H1 (cell line): ENCODE data around the gene PAX8. TPM values are rescaled to one million over a fixed set of nuclear protein-coding genes. Genes with fewer than 3 reads are reported as not detected.

Source experiments
- CTCF ChIA-PET: fragments of 300-600 bp; sonication (Branson Sonifier 250); formaldehyde crosslinking; loops from one replicate; lab custom pipeline; 2021; ENCODE audit not compliant: partially characterized antibody; lab: Charles Lee
- POLR2A ChIA-PET: fragments of 300-600 bp; sonication (Branson Sonifier 250); formaldehyde crosslinking; loops from one replicate; lab custom pipeline; 2021; ENCODE audit warnings: inconsistent platforms; ENCODE audit not compliant: partially characterized antibody; lab: Charles Lee
- DNase-seq, 2 experiments: peaks; one replicate each; pipeline versions ENCODE4 v3.0.0 to v3.0.0-alpha.2; 2010 to 2022; ENCODE audit warnings: low spot score in 2 of 2, low read depth in 1 of 2, mixed read lengths in 1 of 2
- FAIRE-seq: peaks from 2 replicates; lab custom pipeline; 2011; peaks lifted over from hg19 to GRCh38; lab: Jason Lieb, UNC
- H2AFZ ChIP-seq: 2 replicates; pipeline ENCODE4 v1.8.1; 2012; ENCODE audit warnings: low read length, inconsistent platforms
- H2AK5ac ChIP-seq: 2 replicates; pipeline ENCODE4 v1.6.1; 2013; ENCODE audit warnings: low read depth, low read length
- H2BK120ac ChIP-seq: replicated peaks from 2 replicates; pipeline ENCODE3; 2013; ENCODE audit warnings: low read depth, low read length, inconsistent platforms
- H2BK12ac ChIP-seq: 2 replicates; pipeline ENCODE4 v1.6.1; 2013; ENCODE audit warnings: low read depth, low read length
- H2BK15ac ChIP-seq: 2 replicates; pipeline ENCODE4 v1.6.1; 2013; ENCODE audit warnings: low read length
- H2BK20ac ChIP-seq: 2 replicates; pipeline ENCODE4 v1.6.1; 2013; ENCODE audit warnings: low read length
- H2BK5ac ChIP-seq: 2 replicates; pipeline ENCODE4 v1.6.1; 2013; ENCODE audit warnings: low read depth, low read length
- H3K14ac ChIP-seq: 2 replicates; pipeline ENCODE4 v1.6.1; 2013; ENCODE audit warnings: inconsistent platforms; ENCODE audit not compliant: insufficient read length
- H3K18ac ChIP-seq: 2 replicates; pipeline ENCODE4 v1.6.1; 2013; ENCODE audit warnings: low read length; ENCODE audit errors: extremely low read depth
- H3K23ac ChIP-seq: 2 replicates; pipeline ENCODE4 v1.6.1; 2013; ENCODE audit warnings: inconsistent platforms; ENCODE audit not compliant: insufficient read length
- H3K23me2 ChIP-seq: 2 replicates; pipeline ENCODE4 v1.6.1; 2013; ENCODE audit warnings: low read depth, low read length
- H3K27ac ChIP-seq: 2 replicates; pipeline ENCODE4 v1.6.1; 2011; ENCODE audit warnings: low read depth, low read length, inconsistent platforms
- H3K27me3 ChIP-seq, 4 experiments: replicated peaks in 1 of 4; 1 replicate in 1 of 4; 2 replicates in 3 of 4; pipeline versions ENCODE4 v1.6.1 to v1.8.1; 2011 to 2013; ENCODE audit warnings: low read length in 3 of 4, mild to moderate bottlenecking in 3 of 4, inconsistent platforms in 2 of 4, mixed read lengths in 2 of 4, moderate library complexity in 1 of 4; ENCODE audit not compliant: control insufficient read depth in 3 of 4, insufficient read depth in 3 of 4; ENCODE audit errors: extremely low read depth in 1 of 4
- H3K36me3 ChIP-seq, 4 experiments: 2 replicates each; pipeline versions ENCODE4 v1.6.1 to v1.8.1; 2011 to 2013; ENCODE audit warnings: mild to moderate bottlenecking in 4 of 4, low read length in 3 of 4, moderate library complexity in 2 of 4, control low read depth in 1 of 4, inconsistent platforms in 1 of 4; ENCODE audit not compliant: insufficient read depth in 4 of 4, control insufficient read depth in 2 of 4
- H3K4ac ChIP-seq: replicated peaks from 2 replicates; pipeline ENCODE3; 2013; ENCODE audit warnings: low read length, low read depth, mixed read lengths, inconsistent platforms; ENCODE audit not compliant: insufficient read length
- H3K4me1 ChIP-seq, 4 experiments: replicated peaks in 1 of 4; 1 replicate in 1 of 4; 2 replicates in 3 of 4; pipeline versions ENCODE4 v1.6.1 to v1.8.1; 2011 to 2013; ENCODE audit warnings: low read length in 3 of 4, inconsistent platforms in 2 of 4, mixed read lengths in 1 of 4; ENCODE audit not compliant: insufficient read depth in 4 of 4, control insufficient read depth in 3 of 4
- H3K4me2 ChIP-seq, 2 experiments: 2 replicates each; pipeline versions ENCODE4 v1.6.1 to v1.8.1; 2011 to 2013; ENCODE audit warnings: low read depth in 2 of 2, low read length in 2 of 2, control low read depth in 1 of 2, inconsistent platforms in 1 of 2, mild to moderate bottlenecking in 1 of 2; ENCODE audit not compliant: insufficient read depth in 1 of 2
- H3K4me3 ChIP-seq, 4 experiments: fragments of 200-600, 300-600 bp in 1 of 4; sonication (generic), shearing (Covaris generic), sonication (Bioruptor Twin) in 1 of 4; 2 replicates each; pipeline versions ENCODE4 v1.5.1 to v1.8.1; 2011 to 2016; ENCODE audit warnings: low read length in 4 of 4, low read depth in 3 of 4, control low read depth in 2 of 4, inconsistent platforms in 2 of 4, mild to moderate bottlenecking in 2 of 4, mixed read lengths in 1 of 4, moderate library complexity in 1 of 4; ENCODE audit not compliant: insufficient read depth in 2 of 4; ENCODE audit errors: extremely low read depth in 1 of 4
- H3K56ac ChIP-seq: replicated peaks from 2 replicates; pipeline ENCODE3; 2013; ENCODE audit warnings: low read depth, mild to moderate bottlenecking, mixed read lengths, low read length, inconsistent platforms; ENCODE audit not compliant: insufficient read length
- H3K79me1 ChIP-seq: 2 replicates; pipeline ENCODE4 v1.6.1; 2013; ENCODE audit warnings: low read depth, low read length, control low read depth
- H3K79me2 ChIP-seq, 2 experiments: 2 replicates each; pipeline versions ENCODE4 v1.6.1 to v1.8.1; 2012 to 2013; ENCODE audit warnings: low read length in 2 of 2, mild to moderate bottlenecking in 2 of 2, inconsistent platforms in 1 of 2; ENCODE audit not compliant: insufficient read depth in 2 of 2, control insufficient read depth in 1 of 2
- H3K9ac ChIP-seq, 4 experiments: replicated peaks in 1 of 4; 1 replicate in 1 of 4; 2 replicates in 3 of 4; pipeline versions ENCODE4 v1.6.1 to v1.8.1; 2011 to 2013; ENCODE audit warnings: low read depth in 3 of 4, low read length in 3 of 4, control low read depth in 2 of 4, mild to moderate bottlenecking in 2 of 4, moderate library complexity in 2 of 4, inconsistent platforms in 1 of 4; ENCODE audit errors: extremely low read depth in 1 of 4
- H3K9me3 ChIP-seq, 2 experiments: 2 replicates each; pipeline versions ENCODE4 v1.6.1 to v1.8.1; 2012 to 2013; ENCODE audit warnings: mild to moderate bottlenecking in 2 of 2, moderate library complexity in 2 of 2, control low read depth in 1 of 2, inconsistent platforms in 1 of 2, low read depth in 1 of 2, low read length in 1 of 2, mixed read lengths in 1 of 2; ENCODE audit not compliant: insufficient read depth in 2 of 2
- H4K20me1 ChIP-seq, 2 experiments: replicated peaks in 1 of 2; 2 replicates each; pipeline versions ENCODE3 to v1.8.1; 2011 to 2013; ENCODE audit warnings: inconsistent platforms in 2 of 2, low read length in 2 of 2, mild to moderate bottlenecking in 1 of 2; ENCODE audit not compliant: insufficient read depth in 2 of 2, control insufficient read depth in 1 of 2
- H4K5ac ChIP-seq: 2 replicates; pipeline ENCODE4 v1.6.1; 2013; ENCODE audit warnings: low read length, low read depth, mixed read lengths, inconsistent platforms; ENCODE audit not compliant: insufficient read length
- H4K8ac ChIP-seq: 2 replicates; pipeline ENCODE4 v1.8.0; 2013; ENCODE audit warnings: mild to moderate bottlenecking, moderate library complexity, low read length, inconsistent platforms; ENCODE audit not compliant: insufficient read depth; ENCODE audit errors: extremely low read depth
- H4K91ac ChIP-seq: replicated peaks from 2 replicates; pipeline ENCODE3; 2013; ENCODE audit warnings: low read length, mixed read lengths, inconsistent platforms; ENCODE audit not compliant: insufficient read length
- CBX8 ChIP-seq: fragments of 300-800, 300-1000 bp; sonication (generic); IDR thresholded peaks from 2 replicates; pipeline ENCODE4 v1.7.1; 2016; ENCODE audit warnings: low read depth, low read length, borderline replicate concordance
- POLR2A ChIP-seq, 2 experiments: IDR thresholded peaks; 1 replicate in 1 of 2; 2 replicates in 1 of 2; pipeline ENCODE4 v1.6.1; 2011; ENCODE audit warnings: low read depth in 2 of 2, low read length in 2 of 2, mild to moderate bottlenecking in 2 of 2; ENCODE audit errors: control extremely low read depth in 1 of 2
- SIN3A ChIP-seq, 2 experiments: IDR thresholded peaks in 1 of 2; conservative IDR thresholded peaks in 1 of 2; 2 replicates each; pipeline ENCODE4 v1.6.1; 2011 to 2012; ENCODE audit warnings: low read length in 2 of 2, improper control_type of control experiment in 1 of 2, low read depth in 1 of 2, mild to moderate bottlenecking in 1 of 2
- SIX5 ChIP-seq: IDR thresholded peaks from 2 replicates; pipeline ENCODE4 v1.6.1; 2011; ENCODE audit warnings: mild to moderate bottlenecking, low read depth, low read length
- WGBS, 2 experiments: shearing (Covaris generic) in 1 of 2; methylation state at CpG; one replicate each; pipeline versions ENCODE4 v1.1.6 to v1.1.7; 2013 to 2015; ENCODE audit warnings: low lambda C conversion rate in 2 of 2, mixed read lengths in 2 of 2, inconsistent platforms in 1 of 2, low coverage in 1 of 2, missing lambda C conversion rate in 1 of 2; ENCODE audit not compliant: insufficient replicate concordance in 2 of 2, insufficient coverage in 1 of 2, insufficient read length in 1 of 2; ENCODE audit errors: extremely low coverage in 1 of 2, missing lambda C conversion rate in 1 of 2; 5-methylcytosine and 5-hydroxymethylcytosine counted together
- polyA plus RNA-seq, 7 experiments: library from polyadenylated mRNA; depleted of rRNA in 3 of 7; stranded (reverse) in 5 of 7; unstranded in 2 of 7; fragments of >200 nt in 5 of 7; fragments of 200-250 nt in 2 of 7; gene quantifications; 1 replicate in 5 of 7; 2 replicates in 1 of 7; 4 replicates in 1 of 7; pipeline versions ENCODE4 v1.2.1 to v1.2.3, GENCODE V29; 2011 to 2013; ENCODE audit warnings: missing spikeins in 2 of 7, mixed read lengths in 2 of 7
- total RNA-seq: library from RNA; stranded (reverse); fragmentation: NEBNext Ultra II Directional; extraction: Animal tissue kit (Norgen Biotek cat#: 25700); gene quantifications from 2 replicates; pipeline ENCODE4 v1.2.1, GENCODE V29; 2021

The PAX8 gene
- total and polyA plus RNA-seq, 2 of the 8 experiments (the other 6 are each of a cell fraction or from before 2014, with no cell fraction given): 0.02 TPM; not detected in 1

- 81% methylated on average over 8 of the region's 8 CpGs; no CpG with 5 or more reads in 1 of the 2 experiments for WGBS, 2 experiments
- H2BK120ac ChIP-seq: no peak overlapping the region
- DNase-seq (no peak), FAIRE-seq (no peak)
- H3K27me3 ChIP-seq: no peaks in the 10 kb centered on the region
- no peak for TF ChIP-seq SIN3A (conservative IDR thresholded peaks at IDR 0.05 in 1 of 2, IDR thresholded peaks at IDR 0.05 in 1 of 2; ENCODE audit: low read depth in 1 of 2, low read length in 2 of 2)
- no peak for TF ChIP-seq SIX5
- TF ChIP-seq POLR2A (IDR thresholded peaks at IDR 0.05; ENCODE audit: control extremely low read depth in 1 of 2, low read depth in 2 of 2, low read length in 2 of 2): no peak
- TF ChIP-seq CBX8: no peak
- POLR2A ChIA-PET: interaction anchor here (1.0 kb wide), 1 partner anchor 9 kb away, joined by 4 read pairs; the partner anchor contains the start of gene PSD4
- peak overlapping the region; percentile 38; the same call in 1 of the 2 replicates for H4K8ac ChIP-seq
- H3K23ac ChIP-seq: no peak overlapping the region
- H4K5ac ChIP-seq: no peak overlapping the region
- H3K4ac ChIP-seq: no peak overlapping the region
- no peaks in the 10 kb centered on the region for H3K79me1 ChIP-seq
- H3K36me3 ChIP-seq: no peaks in the 10 kb centered on the region
- H4K20me1 ChIP-seq: no peaks in the 10 kb centered on the region
- H2BK12ac ChIP-seq: no peak overlapping the region
- no peak overlapping the region for H3K18ac ChIP-seq
- no peak overlapping the region for H2AFZ ChIP-seq
- no peak overlapping the region for H3K14ac ChIP-seq
- H2AK5ac ChIP-seq: no peak overlapping the region
- no peak overlapping the region for H2BK20ac ChIP-seq
- H3K56ac ChIP-seq: no peak overlapping the region
- H2BK15ac ChIP-seq: no peak overlapping the region
- H3K79me2 ChIP-seq: no peaks in the 10 kb centered on the region
- no peak overlapping the region for H3K27ac ChIP-seq
- peaks cover 0 to 6% (median 2%) of the 10 kb centered on the region in 4 experiments; a peak in 2 of 7 replicates for H3K4me1 ChIP-seq
- no peak overlapping the region for H4K91ac ChIP-seq
- no peak overlapping the region for H3K4me3 ChIP-seq
- no peak overlapping the region for H3K4me2 ChIP-seq
- H3K23me2 ChIP-seq: 0 out of 2 replicates have a peak, but pooled peaks cover 2% of the 10 kb centered on the region
- CTCF ChIA-PET: interaction anchor here (0.7 to 2.7 kb wide), 13 partner anchors 9 to 207 kb away, joined by 3 to 20 read pairs (median 4); partner anchors contain the start of gene PSD4
- no peak overlapping the region for H3K9ac ChIP-seq
- H3K9me3 ChIP-seq: no peaks in the 10 kb centered on the region
- H2BK5ac ChIP-seq: no peak overlapping the region
Observed at GRCh38 chr2:113183264-113183663, 95.5 kb downstream of the PAX8 start.
